Ectodermal cell (in vitro differentiated cells): ENCODE results near the gene SLC35F4.
"Not testable (repeated sequence)": the region's sequence is repeated elsewhere in the genome, so short reads cannot be mapped to it uniquely, and the experiment has no call there.

Source experiments
- H3K27ac ChIP-seq: 2 replicates; pipeline ENCODE4 v1.7.0; 2013; ENCODE audit warnings: mild to moderate bottlenecking, low read depth, low read length; ENCODE audit not compliant: insufficient read depth, poor library complexity, severe bottlenecking
- H3K27me3 ChIP-seq: 2 replicates; pipeline ENCODE4 v1.7.0; 2013; ENCODE audit warnings: mild to moderate bottlenecking, low read length; ENCODE audit not compliant: insufficient read depth, control insufficient read depth, poor library complexity, severe bottlenecking
- H3K36me3 ChIP-seq: one replicate; pipeline ENCODE4 v1.7.0; 2013; ENCODE audit warnings: low read length; ENCODE audit not compliant: control insufficient read depth, insufficient read depth
- H3K4me1 ChIP-seq: one replicate; pipeline ENCODE4 v1.7.0; 2013; ENCODE audit warnings: low read length; ENCODE audit not compliant: control insufficient read depth, insufficient read depth
- H3K4me3 ChIP-seq: 2 replicates; pipeline ENCODE4 v1.7.0; 2013; ENCODE audit warnings: low read depth, low read length, control low read depth; ENCODE audit not compliant: insufficient read depth
- H3K9me3 ChIP-seq: 2 replicates; pipeline ENCODE4 v1.7.0; 2013; ENCODE audit warnings: mild to moderate bottlenecking, low read length, moderate library complexity; ENCODE audit not compliant: control insufficient read depth
- WGBS, 2 experiments: methylation state at CpG; one replicate each; pipeline ENCODE4 v1.1.7; 2013; ENCODE audit warnings: missing lambda C conversion rate in 2 of 2; 5-methylcytosine and 5-hydroxymethylcytosine counted together

Gene SLC35F4

DNA sequence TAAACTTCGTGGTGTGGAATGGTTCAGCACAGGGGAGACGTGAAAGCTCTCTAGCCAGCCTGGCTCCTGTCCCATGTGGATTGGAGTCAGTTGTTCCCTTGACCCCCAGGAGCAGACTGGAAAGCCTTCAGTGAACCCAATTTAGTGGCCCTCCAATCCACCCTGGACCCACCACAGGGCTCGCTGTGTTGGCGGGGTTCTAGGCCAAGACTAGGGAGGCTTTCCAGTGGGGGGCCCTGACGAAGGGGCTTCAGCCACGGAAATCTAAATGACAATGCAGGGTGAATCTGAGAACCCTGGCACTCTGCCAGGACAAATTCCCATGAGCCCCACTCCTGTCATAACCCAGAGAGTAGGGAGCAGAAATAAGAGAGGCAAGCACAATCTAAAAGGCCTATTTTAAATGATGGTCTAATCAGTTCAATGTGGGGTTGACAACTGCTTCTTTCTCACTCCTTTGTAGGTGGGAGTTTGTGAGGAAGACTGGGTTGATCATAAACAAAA lies 110.8 kb downstream of the SLC35F4 start:
- H3K4me1 ChIP-seq, result no peaks in the 10 kb centered on the region
- H3K9me3 ChIP-seq, result no peaks in the 10 kb centered on the region
- H3K27ac ChIP-seq, result no peak overlapping the region
- no peak overlapping the region for H3K4me3 ChIP-seq
- 70% methylated on average over 6 of the region's 6 CpGs for WGBS, 2 experiments
- no peaks in the 10 kb centered on the region for H3K36me3 ChIP-seq
- no peaks in the 10 kb centered on the region for H3K27me3 ChIP-seq

- 95% methylated on average over 5 of the region's 5 CpGs for WGBS, 2 experiments
- Histone ChIP-seq H3K9me3 (no peaks in the 10 kb centered on the region), H3K4me1 (no peaks in the 10 kb centered on the region), H3K27ac (no peak overlapping the region), H3K27me3 (no peaks in the 10 kb centered on the region), H3K36me3 (no peaks in the 10 kb centered on the region), H3K4me3 (no peak overlapping the region)
Observed at GRCh38 chr14:57754527-57754926, 111.4 kb downstream of the SLC35F4 start.

GRCh38 chr14:57753821-57754220 lies 112.1 kb downstream of the SLC35F4 start:
- no peak overlapping the region for H3K27ac ChIP-seq
- no peaks in the 10 kb centered on the region for H3K36me3 ChIP-seq
- H3K27me3 ChIP-seq, result no peaks in the 10 kb centered on the region
- no peaks in the 10 kb centered on the region for H3K9me3 ChIP-seq
- no peaks in the 10 kb centered on the region for H3K4me1 ChIP-seq
- 90 to 97% methylated on average over 4 of the region's 4 CpGs for WGBS, 2 experiments
- no peak overlapping the region for H3K4me3 ChIP-seq

DNA sequence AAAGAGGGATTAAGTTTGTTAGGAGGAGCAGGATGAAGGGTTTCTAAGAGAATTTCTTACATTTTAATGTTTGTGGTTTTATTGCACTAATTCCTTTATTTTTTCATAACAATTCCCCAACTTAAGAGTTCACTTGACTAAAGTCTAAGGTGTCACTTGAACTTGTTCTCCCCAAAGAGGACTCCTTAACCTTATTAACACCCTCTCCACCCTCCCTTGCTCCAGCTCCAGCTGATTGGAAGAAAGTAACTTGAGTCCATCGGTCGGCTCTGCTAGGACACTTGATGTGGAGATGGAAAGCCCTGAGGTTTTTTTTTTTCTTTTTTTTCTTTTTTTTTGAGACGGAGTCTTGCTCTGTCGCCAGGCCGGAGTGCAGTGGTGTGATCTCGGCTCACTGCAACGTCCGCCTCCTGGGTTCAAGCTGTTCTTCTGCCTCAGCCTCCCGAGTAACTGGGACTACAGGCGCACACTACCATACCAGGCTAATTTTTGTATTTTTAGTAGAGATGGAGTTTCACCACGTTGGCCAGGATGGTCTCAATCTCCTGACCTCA lies 113.7 kb downstream of the SLC35F4 start:
- not testable (repeated sequence) for H3K4me1 ChIP-seq, H3K9me3 ChIP-seq, H3K27ac ChIP-seq, H3K4me3 ChIP-seq, H3K36me3 ChIP-seq, H3K27me3 ChIP-seq
- 87 to 91% methylated on average over 11 of the region's 11 CpGs for WGBS, 2 experiments

- Histone ChIP-seq H3K27ac (no peak overlapping the region), H3K36me3 (no peaks in the 10 kb centered on the region), H3K9me3 (no peaks in the 10 kb centered on the region), H3K27me3 (no peaks in the 10 kb centered on the region), H3K4me3 (no peak overlapping the region), H3K4me1 (no peaks in the 10 kb centered on the region)
- WGBS, 2 experiments, result 96 to 100% methylated on average over 3 of the region's 3 CpGs
Observed at GRCh38 chr14:57751400-57751799, 114.5 kb downstream of the SLC35F4 start.

- no peak overlapping the region for H3K4me3 ChIP-seq
- no peak overlapping the region for H3K27ac ChIP-seq
- 88 to 94% methylated on average over 3 of the region's 3 CpGs for WGBS, 2 experiments
- no peaks in the 10 kb centered on the region for H3K27me3 ChIP-seq
- H3K36me3 ChIP-seq, result no peaks in the 10 kb centered on the region
- H3K9me3 ChIP-seq, result no peaks in the 10 kb centered on the region
- no peaks in the 10 kb centered on the region for H3K4me1 ChIP-seq
Observed at GRCh38 chr14:57749267-57749666, 116.6 kb downstream of the SLC35F4 start.

GRCh38 chr14:57748279-57748678 lies 117.6 kb downstream of the SLC35F4 start:
- Histone ChIP-seq H3K36me3 (no peaks in the 10 kb centered on the region), H3K27ac (no peak overlapping the region), H3K27me3 (no peaks in the 10 kb centered on the region), H3K4me1 (no peaks in the 10 kb centered on the region), H3K9me3 (no peaks in the 10 kb centered on the region), H3K4me3 (no peak overlapping the region)
- WGBS, 2 experiments, result 80% methylated on average over 1 of the region's 1 CpG; no CpG with 5 or more reads in 1 of the 2 experiments

DNA sequence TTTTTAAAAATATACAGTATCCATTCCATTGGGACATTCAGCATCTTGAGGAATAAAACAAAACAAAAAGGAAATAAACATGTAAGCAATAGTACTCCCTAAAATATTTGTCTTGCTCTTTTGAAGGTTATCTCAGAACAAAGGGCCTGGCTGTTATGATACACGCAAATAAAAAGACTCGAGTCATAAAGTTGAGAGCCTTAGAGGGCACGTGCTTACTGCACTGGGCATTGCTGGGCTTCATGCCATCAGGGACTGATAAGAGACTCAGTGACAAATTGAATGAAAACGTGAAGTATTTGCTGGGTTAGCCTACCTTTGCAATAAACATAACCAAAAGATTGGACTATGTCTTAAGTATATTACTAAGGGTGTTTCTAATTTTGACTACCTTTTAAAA lies 118.9 kb downstream of the SLC35F4 start:
- Histone ChIP-seq H3K27ac (no peak overlapping the region), H3K4me3 (no peak overlapping the region)
- WGBS, 2 experiments, result 89 to 93% methylated on average over 3 to 4 of the region's 4 CpGs

DNA sequence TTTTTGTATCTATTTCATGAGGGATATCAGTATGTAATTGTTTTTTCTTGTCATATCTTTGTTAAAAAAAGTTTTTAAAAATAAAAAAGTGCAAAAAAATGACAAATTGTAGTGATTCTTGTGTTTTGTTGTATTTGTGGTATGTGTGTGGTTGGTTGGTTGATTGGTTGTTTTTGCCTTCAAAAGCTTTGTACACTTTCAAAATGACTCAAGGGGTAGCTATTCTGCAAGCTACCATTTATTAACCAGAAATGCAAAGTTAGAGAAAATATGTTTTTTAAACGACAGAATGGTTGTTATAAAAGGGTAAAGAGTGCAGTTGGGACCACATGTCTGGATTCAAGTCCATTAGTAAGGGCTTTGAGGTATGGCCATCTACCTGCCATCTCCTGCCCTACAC lies 119.3 kb downstream of the SLC35F4 start:
- Histone ChIP-seq H3K36me3 (no peaks in the 10 kb centered on the region), H3K4me3 (no peak overlapping the region), H3K27ac (no peak overlapping the region), H3K9me3 (no peaks in the 10 kb centered on the region), H3K4me1 (no peaks in the 10 kb centered on the region), H3K27me3 (no peaks in the 10 kb centered on the region)
- WGBS, 2 experiments, result 83 to 85% methylated on average over 1 of the region's 1 CpG

More for the DNA sequence above, 118.9 kb downstream of the SLC35F4 start:
- H3K27me3 ChIP-seq, result no peaks in the 10 kb centered on the region
- no peaks in the 10 kb centered on the region for H3K36me3 ChIP-seq
- no peaks in the 10 kb centered on the region for H3K9me3 ChIP-seq
- no peaks in the 10 kb centered on the region for H3K4me1 ChIP-seq

- Histone ChIP-seq H3K27me3 (no peaks in the 10 kb centered on the region), H3K4me3 (no peak overlapping the region), H3K36me3 (no peaks in the 10 kb centered on the region), H3K4me1 (no peaks in the 10 kb centered on the region), H3K27ac (no peak overlapping the region), H3K9me3 (no peaks in the 10 kb centered on the region)
- WGBS, 2 experiments, result 70 to 90% methylated on average over 2 of the region's 2 CpGs
Observed at GRCh38 chr14:57739516-57739915, 126.4 kb downstream of the SLC35F4 start.

DNA sequence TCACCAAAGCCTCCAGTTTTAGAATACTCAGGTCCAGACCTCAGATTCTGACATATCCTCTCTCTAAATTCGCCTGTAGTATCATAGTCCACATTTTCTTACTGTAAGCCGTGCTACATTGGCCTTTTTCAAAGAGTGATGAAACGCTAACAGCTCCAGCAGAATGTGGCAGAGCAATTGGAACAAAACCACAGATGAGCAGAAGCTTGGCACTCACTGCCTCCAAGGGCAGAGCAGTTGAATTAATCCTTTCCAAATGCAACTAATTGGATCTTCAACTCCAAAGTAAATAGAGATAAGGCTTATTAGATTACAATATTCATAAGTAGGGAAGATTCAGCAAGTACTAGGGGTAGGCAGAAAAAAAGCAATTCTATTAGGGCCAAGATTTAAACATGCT lies 128.3 kb downstream of the SLC35F4 start:
- Histone ChIP-seq H3K9me3 (no peaks in the 10 kb centered on the region), H3K27me3 (no peaks in the 10 kb centered on the region), H3K4me3 (no peak overlapping the region), H3K27ac (no peak overlapping the region), H3K36me3 (no peaks in the 10 kb centered on the region), H3K4me1 (no peaks in the 10 kb centered on the region)
- 93% methylated on average over 3 of the region's 3 CpGs for WGBS, 2 experiments
